ENCODE results near the gene GABRP.
"Not testable (repeated sequence)": the region's sequence is repeated elsewhere in the genome, so short reads cannot be mapped to it uniquely, and the experiment has no call there.

Gene GABRP, protein sequence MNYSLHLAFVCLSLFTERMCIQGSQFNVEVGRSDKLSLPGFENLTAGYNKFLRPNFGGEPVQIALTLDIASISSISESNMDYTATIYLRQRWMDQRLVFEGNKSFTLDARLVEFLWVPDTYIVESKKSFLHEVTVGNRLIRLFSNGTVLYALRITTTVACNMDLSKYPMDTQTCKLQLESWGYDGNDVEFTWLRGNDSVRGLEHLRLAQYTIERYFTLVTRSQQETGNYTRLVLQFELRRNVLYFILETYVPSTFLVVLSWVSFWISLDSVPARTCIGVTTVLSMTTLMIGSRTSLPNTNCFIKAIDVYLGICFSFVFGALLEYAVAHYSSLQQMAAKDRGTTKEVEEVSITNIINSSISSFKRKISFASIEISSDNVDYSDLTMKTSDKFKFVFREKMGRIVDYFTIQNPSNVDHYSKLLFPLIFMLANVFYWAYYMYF

DNA sequence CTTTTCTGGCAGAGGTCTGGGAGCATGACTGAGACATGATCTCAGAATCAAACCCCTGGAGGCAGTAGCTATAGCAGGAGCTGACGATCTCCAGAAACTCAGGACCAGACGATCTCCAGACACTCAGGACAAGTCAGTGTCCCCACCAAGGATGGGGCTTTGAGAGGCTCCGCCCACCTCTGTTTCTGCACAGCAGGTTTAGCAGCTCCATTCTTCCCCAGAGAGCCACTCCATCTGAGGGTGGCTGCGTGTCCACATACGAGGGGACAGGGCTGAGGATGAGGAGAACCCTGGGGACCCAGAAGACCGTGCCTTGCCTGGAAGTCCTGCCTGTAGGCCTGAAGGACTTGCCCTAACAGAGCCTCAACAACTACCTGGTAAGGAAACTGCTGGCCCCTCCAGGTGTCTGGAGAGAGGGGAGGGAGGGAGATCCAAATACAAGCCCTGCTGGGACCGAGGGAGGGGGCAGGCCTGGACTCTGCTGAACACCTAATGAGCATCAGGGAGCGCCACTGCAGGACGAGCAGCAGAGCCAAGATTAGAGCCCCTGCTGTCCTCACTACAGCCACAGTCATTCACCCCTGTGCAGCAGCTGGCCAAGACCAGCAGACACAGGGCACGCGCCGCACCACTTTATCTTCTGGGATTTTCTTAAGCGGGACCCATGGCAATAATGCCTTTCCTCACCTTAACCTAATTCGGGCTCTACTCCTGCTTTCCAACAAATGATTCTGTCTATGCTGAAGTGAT lies at the start of gene GABRP:
TSS of gene GABRP (plus strand) at position 228 of the 750 bp plus-strand sequence. CDS start 4,891 bp downstream, outside the sequence.
- DNase-seq (ENCODE audit: low read depth, low spot score): no peak

- DNase-seq (ENCODE audit: low read depth, low spot score): no peak
These were observed 46.6 kb upstream of the GABRP start for GRCh38 chr5:170736966-170737365.

GRCh38 chr5:170737591-170737990 lies 45.9 kb upstream of the GABRP start:
- DNase-seq (ENCODE audit: low read depth, low spot score): no peak

DNA sequence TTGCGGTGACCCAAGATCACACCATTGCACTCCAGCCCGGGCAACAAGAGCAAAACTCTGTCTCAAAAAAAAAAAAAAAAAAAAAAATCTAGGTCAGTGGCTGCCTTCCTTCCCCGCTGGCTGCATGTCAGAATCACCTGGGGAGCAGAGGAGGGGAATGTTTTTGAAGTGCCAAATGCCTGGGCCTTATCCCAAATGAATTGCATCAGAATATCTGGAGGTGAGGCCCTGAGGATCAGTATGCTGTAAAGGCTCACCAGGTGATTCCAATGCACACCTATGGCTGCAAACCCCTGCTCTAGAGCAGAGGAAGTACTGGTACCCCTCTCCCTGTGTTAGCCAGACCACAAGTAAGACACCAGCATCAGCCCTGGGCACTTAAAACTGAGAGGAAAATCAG lies 44.7 kb upstream of the GABRP start:
- DNase-seq (ENCODE audit: low read depth, low spot score): no peak

GRCh38 chr5:170739446-170739845 lies 44.1 kb upstream of the GABRP start:
- no peak for DNase-seq (ENCODE audit: low read depth, low spot score)

DNA sequence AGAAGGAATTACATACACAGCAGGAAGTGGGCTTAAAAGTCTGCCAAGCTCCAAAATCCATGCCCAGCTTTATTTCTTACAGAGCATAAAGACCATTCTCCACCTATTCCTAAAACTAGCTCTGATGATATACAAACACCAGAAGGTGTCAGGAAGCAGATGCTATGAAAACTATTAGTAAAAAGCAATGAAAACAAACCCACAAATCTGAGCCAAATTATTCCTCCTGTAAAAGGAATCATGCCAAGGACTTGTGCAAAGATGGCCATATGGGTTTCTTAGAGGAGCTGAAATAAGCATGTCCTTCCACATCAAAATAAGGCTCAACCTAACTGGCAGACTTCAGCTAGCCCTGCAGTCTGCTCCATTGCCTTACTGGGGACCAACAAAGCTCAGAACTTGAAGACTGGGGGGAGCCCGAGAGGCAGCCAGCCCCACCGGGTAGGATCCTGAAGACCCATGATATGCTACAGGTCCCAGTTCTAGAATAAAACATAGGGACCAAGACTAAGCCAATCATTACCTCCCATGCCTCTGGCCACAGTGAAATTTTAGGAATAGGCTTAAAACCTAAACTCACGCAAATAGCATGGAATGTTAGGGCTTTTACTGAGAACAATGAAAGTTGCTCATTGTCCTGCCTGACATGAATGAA lies 42.8 kb upstream of the GABRP start:
- no peak for DNase-seq (ENCODE audit: low read depth, low spot score)

DNA sequence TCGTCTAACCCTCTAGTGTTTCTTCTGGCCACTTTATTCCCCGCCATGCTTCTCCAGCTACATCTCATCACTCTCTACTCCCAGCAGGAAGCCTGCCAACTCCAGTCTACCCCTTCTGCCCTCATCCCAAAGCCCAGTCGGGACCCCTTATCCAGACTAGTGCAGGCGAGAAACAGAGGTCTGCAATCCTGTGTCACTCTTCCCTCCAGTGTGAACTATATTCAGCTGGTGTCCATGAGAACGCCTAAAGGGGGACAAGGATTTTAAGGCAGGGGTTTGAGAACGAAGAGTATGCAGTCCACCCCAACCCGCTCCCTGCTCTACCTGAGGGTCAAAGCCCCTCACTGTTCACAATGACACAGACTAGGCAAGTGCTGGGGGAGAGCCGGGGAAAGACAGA lies 41.7 kb upstream of the GABRP start:
- no peak for DNase-seq (ENCODE audit: low read depth, low spot score)

DNA sequence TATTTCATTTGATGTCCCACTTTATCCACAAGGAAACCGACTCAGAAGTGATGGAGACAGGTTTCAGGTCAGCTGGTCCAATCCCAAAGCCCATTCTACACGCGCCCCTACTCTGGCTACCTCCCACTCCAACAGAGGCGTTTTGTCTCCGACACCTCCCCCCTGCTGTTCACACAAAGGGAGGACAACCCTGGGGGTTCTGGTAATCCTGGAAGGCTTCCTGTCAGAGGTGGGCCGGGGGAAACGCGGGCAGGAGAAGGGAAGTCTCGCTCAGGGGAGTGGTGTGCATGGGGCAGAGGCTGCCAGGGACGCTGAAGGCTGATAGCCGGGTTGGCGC lies 39.7 kb upstream of the GABRP start:
- DNase-seq (ENCODE audit: low read depth, low spot score): no peak

- DNase-seq (ENCODE audit: low read depth, low spot score): no peak
These were observed 37.9 kb upstream of the GABRP start for GRCh38 chr5:170745481-170746071.

DNA sequence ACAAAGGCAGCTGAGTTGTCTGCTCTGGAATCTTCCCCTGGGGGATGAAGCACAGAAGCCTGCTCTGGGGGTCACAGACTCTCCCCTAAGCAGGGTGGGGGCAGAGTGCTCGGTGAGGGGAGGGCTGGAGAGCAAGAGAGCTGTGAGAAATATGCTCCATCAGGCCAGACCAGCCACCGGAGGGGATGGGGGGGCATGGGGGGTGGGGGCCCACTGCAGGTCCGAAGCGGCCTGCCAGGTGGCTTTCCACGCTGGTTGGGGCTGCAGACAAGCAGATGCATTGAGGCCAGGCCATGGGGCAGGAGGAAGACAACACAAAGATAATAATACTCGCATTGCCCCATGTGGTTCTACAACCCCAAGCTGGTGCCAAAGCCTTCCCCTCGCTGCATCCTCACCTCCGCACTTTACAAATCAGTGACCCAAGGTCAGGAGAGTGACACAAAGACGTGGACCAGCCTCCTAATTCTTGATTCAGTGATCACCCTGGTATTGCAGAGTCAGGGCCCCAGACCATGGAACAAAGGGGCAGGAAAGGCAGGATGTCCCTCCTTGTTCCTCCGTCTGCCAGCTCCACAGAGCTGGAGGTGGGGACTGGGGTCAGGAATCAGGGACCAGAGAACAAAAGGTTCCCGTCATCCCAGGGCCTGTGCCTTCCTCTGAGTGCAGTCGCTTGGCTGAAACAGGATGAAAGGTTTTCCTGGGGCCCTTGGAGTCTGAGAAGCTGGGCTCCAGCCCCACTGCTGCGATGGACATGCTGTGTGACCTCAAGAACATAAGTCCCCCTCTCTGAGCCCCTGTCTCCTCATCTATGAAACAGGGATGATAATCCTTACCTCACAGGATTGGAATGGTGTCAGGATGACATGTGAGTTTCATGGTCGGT lies 37.2 kb upstream of the GABRP start:
- no peak for DNase-seq (ENCODE audit: low read depth, low spot score)

DNA sequence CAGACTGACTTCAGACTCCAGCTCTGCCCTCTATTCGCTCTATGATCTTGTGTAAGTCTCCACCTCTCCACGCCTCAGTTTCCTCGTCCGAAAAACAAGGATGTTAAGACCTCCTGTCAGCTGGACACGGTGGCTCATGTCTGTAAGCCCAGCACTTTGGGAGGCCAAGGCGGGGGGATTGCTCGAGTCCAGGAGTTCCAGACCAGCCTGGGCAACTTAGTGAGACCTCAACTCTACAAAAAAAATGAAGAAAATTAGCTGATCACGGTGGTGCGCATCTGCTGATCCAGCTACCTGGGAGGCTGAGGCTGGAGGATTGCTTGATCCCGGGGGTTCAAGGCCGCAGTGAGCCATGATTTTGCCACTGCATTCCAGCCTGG lies 36.6 kb upstream of the GABRP start:
- no peak for DNase-seq (ENCODE audit: low read depth, low spot score)

DNA sequence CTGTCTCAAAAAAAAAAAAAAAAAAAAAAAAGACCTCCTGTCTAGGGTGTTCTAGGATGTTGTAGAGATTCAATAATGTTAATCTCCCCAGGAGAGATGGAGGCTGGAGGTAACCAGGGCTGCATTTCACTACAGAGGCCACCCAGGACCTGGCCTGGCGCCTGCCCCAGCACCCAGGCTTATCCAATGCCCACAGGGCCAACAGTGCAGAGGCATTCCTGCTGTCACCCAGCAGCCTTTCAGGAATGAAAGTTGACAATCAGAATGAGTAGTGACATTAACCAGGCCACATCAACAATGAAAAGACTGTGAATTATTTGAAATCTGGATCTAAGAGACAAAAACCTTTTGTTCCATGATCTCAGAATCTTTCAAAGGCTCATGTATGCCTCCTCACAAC lies 36.2 kb upstream of the GABRP start:
- DNase-seq (ENCODE audit: low read depth, low spot score): no peak

GRCh38 chr5:170747851-170748250 lies 35.7 kb upstream of the GABRP start:
- no peak for DNase-seq (ENCODE audit: low read depth, low spot score)

GRCh38 chr5:170748951-170749471 lies 34.5 kb upstream of the GABRP start:
- no peak for DNase-seq (ENCODE audit: low read depth, low spot score)

DNA sequence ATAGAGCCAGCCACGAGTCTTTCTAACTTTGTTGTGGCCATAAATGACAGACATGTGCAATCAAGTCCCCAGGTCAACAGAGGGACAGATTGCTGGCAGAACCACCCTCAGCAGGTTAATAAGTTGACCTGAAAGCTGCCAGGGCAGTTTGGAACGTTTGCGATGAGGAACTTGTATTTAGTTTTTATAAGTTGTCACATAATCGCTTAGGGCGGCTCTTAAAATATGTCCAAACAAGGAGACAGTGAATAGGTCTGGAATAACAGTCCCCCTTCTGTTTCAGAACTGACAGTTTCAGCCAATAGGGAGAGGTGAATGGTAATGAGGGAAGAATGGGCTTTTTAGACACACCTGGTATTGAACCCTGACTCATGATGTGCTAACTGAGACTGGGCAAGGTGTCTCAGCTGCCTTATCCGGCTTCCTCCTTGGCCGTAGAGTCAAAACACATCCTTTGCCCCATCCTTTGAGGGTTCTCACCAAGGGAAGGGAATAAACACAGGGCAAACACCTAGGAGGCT lies 33.6 kb upstream of the GABRP start:
- DNase-seq (ENCODE audit: low read depth, low spot score): no peak

- no peak for DNase-seq (ENCODE audit: low read depth, low spot score)
These were observed 32.7 kb upstream of the GABRP start for GRCh38 chr5:170750791-170751190.

DNA sequence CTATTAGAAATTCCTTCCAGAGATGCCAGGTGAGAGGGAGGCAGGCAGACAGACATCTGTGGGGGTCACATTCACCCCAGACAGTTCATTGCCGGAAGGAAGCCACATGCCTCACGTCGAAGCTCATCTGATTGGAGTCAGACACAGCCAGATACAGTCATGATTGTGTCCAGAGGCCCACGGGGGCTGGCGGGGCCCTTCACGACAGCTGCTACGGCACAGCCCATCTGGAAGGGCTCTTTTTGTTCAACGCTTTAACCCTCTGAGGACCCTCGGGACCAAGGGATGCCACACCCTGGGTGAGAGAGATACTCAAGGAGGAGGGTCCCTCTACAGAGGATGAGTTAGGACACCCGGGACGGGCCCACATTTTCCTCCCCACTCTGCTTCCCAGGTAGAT lies 31.9 kb upstream of the GABRP start:
- no peak for DNase-seq (ENCODE audit: low read depth, low spot score)

- no peak for DNase-seq (ENCODE audit: low read depth, low spot score)
These were observed 31.0 kb upstream of the GABRP start for GRCh38 chr5:170752257-170753215.

- DNase-seq (ENCODE audit: low read depth, low spot score): no peak
These were observed 30.2 kb upstream of the GABRP start for GRCh38 chr5:170753311-170753710.

DNA sequence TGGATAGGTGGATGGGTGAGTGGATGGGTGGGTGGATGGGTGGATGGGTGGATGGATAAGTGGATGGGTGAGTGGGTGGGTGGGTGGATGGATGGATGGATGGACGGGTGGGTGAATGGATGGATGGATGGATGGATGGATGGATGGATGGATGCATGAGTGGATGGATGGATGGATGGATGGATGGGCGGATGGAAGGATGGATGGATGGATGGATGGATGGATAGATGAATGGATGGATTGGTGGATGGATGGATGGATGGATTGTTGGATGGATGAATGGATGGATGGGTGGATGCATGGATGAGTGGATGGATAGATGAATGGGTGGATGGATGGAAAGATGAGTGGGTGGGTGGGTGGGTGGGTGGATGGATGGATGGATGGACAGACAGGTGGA lies 29.0 kb upstream of the GABRP start:
- DNase-seq (ENCODE audit: low read depth, low spot score): not testable (repeated sequence)
